Measurements from ENCODE around the gene TAGAP.
"Not testable (repeated sequence)": the region's sequence is repeated elsewhere in the genome, so short reads cannot be mapped to it uniquely, and the experiment has no call there.

TAGAP gene

DNA sequence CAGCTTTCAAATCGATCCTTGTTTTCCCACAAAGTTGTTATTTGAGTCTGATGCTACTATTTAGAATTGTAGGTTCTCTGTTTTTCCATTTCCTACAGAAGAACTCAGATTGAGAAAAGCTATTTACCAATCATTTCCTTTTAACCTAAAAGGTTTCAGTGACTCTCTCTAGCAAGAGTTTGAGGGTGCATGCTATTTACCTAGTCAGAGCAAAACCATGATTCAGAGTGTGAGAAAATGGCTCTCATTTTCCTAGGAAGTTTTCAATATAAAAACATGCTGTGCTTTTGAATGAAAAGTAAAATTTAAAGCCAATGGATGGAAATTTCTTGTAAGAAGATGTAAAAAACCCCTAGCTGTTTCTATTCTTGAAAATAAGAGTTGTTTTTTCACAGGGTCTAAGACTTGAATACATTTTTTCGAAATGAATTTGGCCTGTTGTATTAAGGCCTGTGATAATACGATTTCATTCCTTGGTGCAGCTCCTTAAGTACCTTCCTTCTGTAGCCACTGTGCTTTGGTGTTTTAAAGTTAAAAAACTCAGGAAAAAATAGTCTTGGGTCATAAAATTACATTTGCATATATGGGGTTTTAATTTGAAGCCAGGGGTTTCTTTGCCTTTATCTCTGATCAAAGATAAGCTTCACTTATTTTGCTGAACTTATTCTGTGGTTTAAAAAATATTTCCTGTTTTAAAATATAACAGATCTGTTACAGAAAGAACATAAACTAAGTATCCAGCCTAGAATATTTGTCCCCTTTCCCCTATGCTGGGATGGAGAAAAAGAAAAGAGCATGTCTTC, 26.8 kb downstream of the TAGAP start:
- in situ Hi-C loops (cut with MboI; ENCODE audit: low sequenced_read_pairs) = no loop called here

DNA sequence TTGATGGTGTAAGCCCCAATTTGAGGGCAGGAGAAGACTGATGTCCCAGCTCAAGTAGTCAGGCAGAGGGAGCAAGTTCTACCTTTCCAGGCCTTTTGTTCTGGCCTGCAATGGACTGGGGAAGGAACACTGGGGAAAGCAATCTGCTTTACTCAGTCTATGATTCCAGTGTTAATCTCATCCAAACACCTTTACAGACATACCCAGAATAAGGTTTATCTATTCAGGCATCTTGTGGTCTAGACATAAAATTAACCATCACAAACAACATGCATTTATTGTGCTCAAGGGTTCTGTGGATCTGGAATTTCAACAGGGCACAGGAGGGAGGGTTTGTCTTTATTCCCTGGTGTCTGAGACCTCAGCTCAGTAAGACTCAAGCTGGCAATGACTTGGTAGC, 30.4 kb downstream of the TAGAP start:
- in situ Hi-C loops (cut with MboI; ENCODE audit: low sequenced_read_pairs) = no loop called here

DNA sequence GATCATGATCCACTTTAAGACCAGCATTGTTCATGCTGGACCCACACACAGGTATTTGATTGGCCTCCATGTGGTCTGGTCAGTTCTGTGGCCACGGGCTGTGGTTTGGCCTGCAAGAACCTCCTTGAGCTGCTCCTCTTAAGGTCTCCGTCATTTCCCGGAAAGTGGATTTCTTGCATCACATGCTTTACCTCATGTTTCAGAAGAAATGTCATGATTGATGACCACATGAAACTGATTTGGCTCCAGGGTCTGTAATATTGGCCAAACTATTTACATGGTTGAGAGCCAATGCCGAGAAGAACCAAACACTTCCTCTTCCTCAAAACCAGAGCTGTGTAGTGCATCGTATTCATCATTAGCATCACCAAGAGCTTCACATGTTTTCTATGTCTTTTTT, 31.6 kb downstream of the TAGAP start:
- in situ Hi-C loops (cut with MboI; ENCODE audit: low sequenced_read_pairs) = no loop called here

DNA sequence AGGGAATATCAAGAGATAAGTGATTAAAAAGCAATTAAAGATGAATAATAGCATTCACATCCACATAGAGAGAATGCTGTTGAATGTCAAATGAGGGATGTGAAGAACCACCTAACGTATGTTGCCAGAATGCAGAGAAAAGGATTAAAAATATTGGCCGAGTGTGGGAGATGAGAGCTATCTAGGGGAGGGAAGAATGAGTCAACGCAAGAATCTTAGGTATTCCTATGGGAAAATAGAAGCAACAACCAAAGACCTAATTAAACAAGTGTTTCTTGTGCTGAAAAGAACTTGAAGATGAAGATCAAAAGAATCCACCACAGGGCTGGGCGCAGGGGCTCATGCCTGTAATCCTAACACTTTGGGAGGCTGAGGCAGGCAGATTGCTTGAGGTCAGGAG, 32.6 kb downstream of the TAGAP start:
- in situ Hi-C loops (cut with MboI; ENCODE audit: low sequenced_read_pairs) = no loop called here

DNA sequence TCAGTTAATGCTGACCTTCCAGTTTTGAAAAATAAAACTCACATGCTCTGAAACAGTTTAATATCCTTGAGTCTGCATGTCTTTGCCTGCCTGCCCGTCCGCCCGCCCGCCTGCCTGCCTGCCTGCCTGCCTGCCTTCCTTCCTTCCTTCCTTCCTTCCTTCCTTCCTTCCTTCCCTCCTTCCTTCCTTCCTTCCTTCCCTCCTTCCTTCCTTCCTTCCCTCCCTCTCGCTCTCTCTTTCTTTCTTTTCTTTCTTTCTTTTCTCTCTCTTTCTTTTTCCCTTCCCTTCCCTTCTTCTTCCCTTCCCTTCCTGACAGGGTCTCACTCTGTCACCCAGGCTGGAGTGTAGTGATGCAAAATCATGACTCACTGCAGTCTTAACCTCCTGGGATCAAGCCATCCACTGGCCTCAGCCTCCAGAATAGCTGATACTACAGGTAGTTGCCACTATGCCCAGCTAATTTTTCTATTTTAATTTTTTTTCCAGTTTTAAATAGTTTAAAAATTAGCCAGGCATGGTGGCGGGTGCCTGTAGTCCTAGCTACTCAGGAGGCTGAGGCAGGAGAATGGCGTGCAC, 34.7 kb downstream of the TAGAP start:
- in situ Hi-C loops (cut with MboI; ENCODE audit: low sequenced_read_pairs) = not testable (repeated sequence)

DNA sequence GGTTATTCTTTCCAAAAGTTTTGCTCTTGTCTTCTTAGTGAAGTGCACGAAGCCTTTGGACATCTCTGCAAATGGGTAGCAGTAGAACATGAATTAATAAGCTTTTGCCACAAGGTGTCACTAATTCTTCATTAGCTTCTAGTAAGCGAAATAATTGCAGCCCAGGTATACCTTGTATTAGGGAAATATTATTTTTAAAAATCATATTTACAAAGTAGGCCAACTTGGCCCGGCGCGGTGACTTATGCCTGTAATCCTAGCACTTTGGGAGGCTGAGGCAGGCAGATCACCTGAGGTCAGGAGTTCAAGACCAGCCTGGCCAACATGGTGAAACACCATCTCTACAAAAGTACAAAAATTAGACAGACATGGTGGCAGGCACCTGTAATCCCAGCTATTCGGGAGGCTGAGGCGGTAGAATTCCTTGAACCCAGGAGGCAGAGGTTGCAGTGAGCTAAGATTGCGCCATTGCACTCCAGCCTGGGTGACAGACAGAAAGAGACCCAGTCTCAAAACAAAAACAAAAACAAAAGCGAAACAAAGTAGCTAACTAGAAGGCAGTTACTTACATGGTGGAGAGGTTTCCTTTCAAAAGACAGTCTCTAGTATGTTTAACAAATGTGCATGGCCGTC, 36.0 kb downstream of the TAGAP start:
- in situ Hi-C loops (cut with MboI; ENCODE audit: low sequenced_read_pairs) = loop anchor here (5.0 kb wide), 1 partner anchor 94 kb away; no protein-coding TSS in a partner anchor

DNA sequence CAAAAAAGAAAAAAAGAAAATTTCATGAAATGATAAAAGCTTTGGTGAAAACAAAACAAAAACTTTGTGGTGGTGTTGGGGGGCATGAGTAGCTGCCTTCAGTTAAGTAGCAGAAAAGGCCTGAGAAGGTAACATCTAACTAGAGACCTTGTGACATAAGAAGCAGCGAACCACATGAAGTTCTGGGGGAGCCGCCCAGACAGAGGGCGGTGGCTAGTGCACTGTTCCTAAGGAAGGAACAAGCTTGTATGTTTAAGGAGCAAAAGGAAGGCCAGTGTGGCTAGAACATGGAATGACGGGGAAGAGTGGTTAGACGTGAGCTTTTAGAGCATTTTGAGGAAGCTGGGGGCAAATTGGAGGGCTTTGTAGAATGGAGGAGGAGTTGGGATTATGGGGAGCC, 37.3 kb downstream of the TAGAP start:
- in situ Hi-C loops (cut with MboI; ENCODE audit: low sequenced_read_pairs) = loop anchor here (5.0 kb wide), 1 partner anchor 95 kb away; no protein-coding TSS in a partner anchor

DNA sequence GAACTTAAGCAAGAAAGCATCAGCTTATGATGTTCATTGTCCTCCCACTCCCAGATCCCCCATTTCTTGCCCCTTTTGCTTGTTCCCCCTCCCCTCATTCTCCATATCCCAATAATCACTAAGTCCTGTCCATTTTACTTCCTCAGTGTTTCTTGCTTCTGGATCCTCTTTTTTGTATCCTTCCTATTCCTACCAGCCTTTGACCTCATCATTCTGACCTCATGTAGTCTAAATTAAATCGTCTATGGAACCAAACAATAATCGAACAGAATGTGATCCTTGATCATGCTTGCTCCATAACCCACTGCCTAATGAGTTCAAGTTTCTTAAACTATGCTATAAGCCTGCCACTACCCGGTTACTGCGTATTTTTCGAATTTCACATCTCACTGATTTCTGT, 39.4 kb downstream of the TAGAP start:
- in situ Hi-C loops (cut with MboI; ENCODE audit: low sequenced_read_pairs) = loop anchor here (5.0 kb wide), 1 partner anchor 97 kb away; no protein-coding TSS in a partner anchor

DNA sequence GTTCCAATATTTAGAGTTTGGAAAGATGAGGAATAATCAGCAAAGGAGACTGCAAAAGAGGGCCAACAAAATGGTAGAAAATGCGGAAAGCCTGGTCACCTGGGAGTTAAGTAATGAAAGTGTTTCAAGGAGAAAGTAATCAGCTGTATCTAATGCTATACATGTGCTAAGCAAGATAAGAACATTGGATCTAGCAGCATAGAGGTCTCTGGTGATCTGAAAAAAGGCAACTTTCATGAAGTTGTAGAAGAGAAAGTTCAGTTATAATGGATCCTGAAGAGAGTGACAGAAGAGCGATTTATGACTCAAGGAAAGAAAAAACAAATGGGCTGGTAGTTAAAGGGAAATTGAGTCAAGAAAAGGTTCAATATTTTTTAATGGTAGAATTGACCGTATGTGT, 40.2 kb downstream of the TAGAP start:
- in situ Hi-C loops (cut with MboI; ENCODE audit: low sequenced_read_pairs) = no loop called here

DNA sequence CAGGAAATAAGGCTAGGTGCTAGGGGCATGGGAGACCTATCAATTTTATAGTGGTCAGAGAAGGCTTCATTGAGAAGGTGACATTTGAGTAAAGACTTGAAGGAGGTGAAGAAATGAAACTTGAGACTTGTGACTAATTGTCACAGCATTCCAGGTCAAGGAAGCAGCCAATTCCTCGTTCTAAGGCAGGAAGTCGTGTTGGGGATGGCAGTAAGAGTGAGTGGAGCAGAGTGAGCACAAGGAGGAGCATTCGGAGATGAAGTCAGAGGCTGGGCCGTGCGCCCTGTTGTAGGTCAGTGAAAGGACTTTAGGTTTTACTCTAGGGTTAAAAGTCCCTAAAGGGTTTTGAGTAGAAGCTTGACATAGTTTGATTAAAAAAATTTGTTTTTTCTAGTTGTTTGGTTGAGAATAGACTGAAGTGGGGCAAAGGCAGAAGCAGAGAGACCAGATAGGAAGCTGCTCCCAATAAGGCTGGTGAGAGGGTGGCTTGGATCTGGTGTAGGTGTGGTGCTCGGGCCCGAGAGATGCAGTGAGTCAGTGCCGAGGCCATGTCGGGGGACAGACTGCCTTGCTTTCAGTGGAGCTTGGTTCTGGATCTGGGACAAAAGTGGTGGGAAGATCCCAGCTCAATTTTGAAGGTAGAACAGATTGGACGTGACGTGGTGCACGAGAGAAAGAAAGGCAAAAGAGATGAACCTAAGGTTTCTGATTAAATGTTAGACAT, 42.2 kb downstream of the TAGAP start:
- in situ Hi-C loops (cut with MboI; ENCODE audit: low sequenced_read_pairs) = no loop called here

DNA sequence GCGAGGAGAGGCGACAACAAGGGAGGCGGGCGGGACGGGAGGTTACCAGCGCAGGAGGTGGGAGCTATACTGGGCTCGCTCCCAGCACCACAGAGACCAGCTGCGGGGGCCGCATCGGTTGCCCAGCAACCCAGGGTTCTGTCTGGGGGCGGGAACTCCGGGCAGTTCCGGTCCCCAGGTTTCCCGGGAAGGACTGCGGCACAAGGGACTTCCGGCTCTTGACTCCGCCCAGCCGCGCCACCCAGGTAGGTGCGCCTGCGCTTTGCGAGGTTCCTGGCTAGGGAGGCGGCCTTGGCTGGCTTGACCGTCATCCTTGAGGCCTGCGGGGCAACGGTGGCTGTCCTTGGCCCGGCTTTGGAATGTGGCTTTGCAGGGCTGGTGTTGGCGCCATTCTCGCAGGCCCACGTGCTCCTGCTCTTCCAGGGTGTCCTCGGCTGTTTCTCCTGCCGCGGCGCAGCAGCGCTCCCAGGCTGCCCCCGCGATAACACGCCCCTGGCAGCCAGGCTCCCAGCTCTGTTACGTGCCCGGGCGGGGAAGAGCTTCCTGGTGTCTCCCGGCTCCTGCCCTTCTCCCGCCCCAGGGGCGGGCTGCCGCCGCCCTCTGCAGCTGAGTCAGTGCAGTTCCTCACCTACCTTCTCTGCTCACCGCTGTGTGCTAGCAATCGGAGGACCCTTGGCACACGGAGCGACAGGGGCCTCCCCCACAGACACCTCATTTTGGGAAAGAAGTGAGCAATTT, 45.0 kb downstream of the TAGAP start, which contains the start of gene RSPH3:
Gene RSPH3 (minus strand): TSS at position 537 of the 738 bp plus-strand sequence. CDS start 652 bp downstream, outside the sequence.
- in situ Hi-C loops (cut with MboI; ENCODE audit: low sequenced_read_pairs) = loop anchor here (25.0 kb wide), 1 partner anchor 788 kb away; no protein-coding TSS in a partner anchor

DNA sequence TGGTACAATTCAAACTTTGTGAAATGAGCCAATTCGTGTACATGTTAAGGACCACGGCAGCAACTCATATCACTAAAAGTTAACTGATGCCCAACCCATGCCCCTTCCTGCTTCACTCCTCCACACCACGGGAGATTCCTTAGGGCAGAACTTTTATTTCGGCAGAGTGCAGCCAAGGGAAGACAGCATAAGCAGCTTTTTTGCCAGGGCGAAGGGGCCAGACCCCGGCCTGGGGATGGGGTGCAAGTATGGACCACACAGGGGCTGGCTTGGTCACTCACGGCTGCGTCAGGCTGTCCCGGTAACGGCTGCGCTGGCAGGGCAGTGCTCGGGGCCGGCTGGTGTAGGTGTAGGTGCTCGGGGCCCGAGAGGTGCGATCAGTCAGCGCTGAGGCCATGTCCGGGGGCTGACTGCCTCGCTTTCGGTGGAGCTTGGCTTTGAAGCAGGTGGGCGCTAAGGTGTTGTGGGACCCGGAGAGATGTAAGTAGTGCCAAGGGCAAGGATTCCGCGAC, 45.6 kb downstream of the TAGAP start:
- in situ Hi-C loops (cut with MboI; ENCODE audit: low sequenced_read_pairs) = loop anchor here (25.0 kb wide), 1 partner anchor 787 kb away; no protein-coding TSS in a partner anchor

DNA sequence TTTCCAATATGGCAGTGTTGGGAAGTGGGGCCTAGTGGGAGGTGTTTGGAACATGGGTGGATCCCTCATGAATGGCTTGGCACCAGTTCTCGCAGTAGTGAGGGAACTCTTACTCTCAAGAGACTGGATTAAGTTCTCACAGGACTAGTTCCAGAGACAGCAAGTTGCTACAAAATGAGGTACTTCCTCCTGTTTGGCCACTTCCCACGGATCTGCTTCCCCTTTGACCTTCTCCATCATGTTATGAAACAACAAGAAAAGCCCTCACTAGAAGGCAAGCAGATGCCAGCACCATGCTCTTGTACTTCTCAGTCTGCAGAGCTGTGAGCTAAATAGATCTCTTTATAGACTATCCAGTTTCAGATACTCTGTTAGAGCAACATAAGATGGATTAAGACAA, 47.9 kb downstream of the TAGAP start:
- in situ Hi-C loops (cut with MboI; ENCODE audit: low sequenced_read_pairs) = loop anchor here (25.0 kb wide), 1 partner anchor 785 kb away; no protein-coding TSS in a partner anchor

DNA sequence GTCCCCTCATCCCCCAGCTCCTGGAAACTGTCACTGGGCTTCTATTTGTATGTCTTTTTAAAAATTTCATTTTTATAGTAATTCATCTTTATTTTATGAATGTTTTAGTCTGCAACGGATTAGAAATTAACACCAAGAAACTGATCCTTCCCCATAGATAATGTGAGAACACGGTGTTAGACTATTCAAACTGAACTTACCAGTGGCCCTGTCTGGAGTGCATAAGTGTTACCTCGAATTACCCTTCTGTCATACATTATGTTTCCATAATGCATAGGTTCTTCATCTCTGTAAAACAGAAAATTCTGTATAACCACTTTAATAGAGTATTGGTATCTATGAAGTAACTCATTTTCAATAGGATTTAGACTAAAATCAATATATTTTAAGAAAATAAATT, 51.2 kb downstream of the TAGAP start:
- in situ Hi-C loops (cut with MboI; ENCODE audit: low sequenced_read_pairs) = loop anchor here (25.0 kb wide), 1 partner anchor 781 kb away; no protein-coding TSS in a partner anchor

DNA sequence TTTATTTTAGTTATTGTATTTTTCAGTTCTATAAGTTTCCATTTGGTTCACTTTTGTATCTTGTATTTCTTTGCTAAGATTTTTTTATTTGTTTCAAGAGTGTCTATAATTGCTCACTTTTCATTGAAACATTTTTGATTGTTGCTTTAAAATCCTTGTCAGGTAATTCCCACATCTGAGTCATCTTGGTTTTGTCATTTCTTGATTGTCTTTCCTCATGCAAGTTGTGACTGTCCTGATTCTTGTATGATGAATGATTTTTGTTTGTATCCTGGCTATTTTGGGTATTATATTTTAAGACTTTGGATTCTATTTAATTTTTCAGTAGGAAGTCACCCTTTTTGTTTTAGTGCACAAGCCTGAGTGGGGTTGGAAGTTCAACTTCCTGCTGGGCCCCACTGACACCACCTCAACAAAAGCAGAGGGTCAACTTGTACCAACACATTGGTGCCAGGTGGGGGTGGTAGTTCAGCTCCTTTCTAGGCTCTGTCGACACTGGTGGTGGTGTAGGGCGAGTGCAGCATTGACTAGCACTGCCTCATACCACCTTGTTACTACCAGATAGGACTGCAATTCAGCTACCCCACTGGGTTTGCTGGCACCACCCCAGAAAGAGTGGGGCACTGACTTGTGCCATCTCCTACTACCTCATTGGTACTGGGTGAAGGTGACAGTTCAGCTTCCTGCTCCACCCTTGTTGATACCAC, 53.6 kb downstream of the TAGAP start:
- in situ Hi-C loops (cut with MboI; ENCODE audit: low sequenced_read_pairs) = loop anchor here (25.0 kb wide), 1 partner anchor 779 kb away; no protein-coding TSS in a partner anchor

DNA sequence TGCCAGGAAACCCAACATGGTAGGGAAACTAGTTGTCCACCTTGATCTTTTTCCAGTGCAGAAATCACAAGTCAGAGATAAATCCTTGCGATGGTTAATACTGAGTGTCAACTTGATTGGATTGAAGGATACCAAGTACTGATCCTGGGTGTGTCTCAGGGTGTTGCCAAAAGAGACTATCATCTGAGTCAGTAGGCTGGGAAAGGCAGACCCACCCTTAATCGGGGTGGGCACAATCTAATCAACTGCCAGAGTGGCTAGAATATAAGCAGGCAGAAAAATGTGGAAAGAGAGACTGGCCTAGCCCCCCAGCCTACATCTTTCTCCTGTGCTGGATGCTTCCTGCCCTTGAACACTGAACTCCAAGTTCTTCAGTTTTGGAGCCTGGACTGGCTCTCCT, 55.1 kb downstream of the TAGAP start:
- in situ Hi-C loops (cut with MboI; ENCODE audit: low sequenced_read_pairs) = loop anchor here (25.0 kb wide), 1 partner anchor 777 kb away; no protein-coding TSS in a partner anchor

DNA sequence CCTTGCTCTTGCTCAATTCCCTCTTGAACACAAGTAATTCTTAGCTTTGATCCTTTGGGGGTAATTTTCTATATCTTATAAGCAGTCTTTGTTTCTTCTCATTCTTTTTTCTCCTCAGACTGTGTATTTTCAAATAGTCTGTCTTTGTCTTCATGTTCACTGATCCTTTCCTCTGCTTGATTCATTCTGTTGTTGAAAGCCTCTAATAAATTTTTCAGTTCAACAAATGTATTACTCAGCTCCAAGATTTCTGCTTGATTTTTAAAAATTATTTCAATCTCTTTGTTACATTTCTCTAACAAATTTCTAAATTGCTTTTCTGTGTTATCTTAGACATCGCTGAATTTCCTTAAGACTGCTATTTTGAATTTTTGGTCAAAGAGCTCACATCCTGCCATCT, 56.3 kb downstream of the TAGAP start:
- in situ Hi-C loops (cut with MboI; ENCODE audit: low sequenced_read_pairs) = loop anchor here (25.0 kb wide), 1 partner anchor 776 kb away; no protein-coding TSS in a partner anchor

DNA sequence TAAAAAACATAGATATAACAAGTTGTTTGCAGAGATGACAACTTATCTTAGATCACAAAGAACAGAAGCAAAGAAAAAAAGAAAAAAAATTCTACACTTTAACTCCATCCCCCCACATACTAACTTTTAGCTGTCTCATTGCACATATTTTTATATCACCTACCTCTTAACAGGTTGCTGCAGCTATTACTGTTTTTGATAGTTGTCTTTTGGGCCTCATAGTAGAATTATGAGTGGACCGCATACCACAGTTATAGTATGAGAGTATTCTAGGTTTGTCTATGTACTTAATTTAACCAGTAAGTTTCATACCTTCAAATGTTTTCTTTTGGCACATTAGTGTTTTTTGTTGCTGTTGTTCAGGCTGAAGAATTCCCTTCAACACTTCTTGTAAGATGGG, 57.1 kb downstream of the TAGAP start:
- in situ Hi-C loops (cut with MboI; ENCODE audit: low sequenced_read_pairs) = loop anchor here (25.0 kb wide), 1 partner anchor 775 kb away; no protein-coding TSS in a partner anchor
